ENCODE measurements around the gene CCNE1.

- TF ChIP-seq, protein P1, sequence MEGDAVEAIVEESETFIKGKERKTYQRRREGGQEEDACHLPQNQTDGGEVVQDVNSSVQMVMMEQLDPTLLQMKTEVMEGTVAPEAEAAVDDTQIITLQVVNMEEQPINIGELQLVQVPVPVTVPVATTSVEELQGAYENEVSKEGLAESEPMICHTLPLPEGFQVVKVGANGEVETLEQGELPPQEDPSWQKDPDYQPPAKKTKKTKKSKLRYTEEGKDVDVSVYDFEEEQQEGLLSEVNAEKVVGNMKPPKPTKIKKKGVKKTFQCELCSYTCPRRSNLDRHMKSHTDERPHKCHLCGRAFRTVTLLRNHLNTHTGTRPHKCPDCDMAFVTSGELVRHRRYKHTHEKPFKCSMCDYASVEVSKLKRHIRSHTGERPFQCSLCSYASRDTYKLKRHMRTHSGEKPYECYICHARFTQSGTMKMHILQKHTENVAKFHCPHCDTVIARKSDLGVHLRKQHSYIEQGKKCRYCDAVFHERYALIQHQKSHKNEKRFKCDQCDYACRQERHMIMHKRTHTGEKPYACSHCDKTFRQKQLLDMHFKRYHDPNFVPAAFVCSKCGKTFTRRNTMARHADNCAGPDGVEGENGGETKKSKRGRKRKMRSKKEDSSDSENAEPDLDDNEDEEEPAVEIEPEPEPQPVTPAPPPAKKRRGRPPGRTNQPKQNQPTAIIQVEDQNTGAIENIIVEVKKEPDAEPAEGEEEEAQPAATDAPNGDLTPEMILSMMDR (conservative IDR thresholded peaks at IDR 0.05; ENCODE audit: low read length): no peak
- TF ChIP-seq EZH2phosphoT487 (IDR thresholded peaks at IDR 0.05; ENCODE audit: borderline replicate concordance): no peak
Observed at GRCh38 chr19:29855087-29855486, 43.3 kb downstream of the CCNE1 start.
